ENCODE data around the gene ST3GAL3. TPM values are rescaled to one million over a fixed set of nuclear protein-coding genes. Genes with fewer than 3 reads are reported as not detected.

Gene ST3GAL3
- total RNA-seq, 1 experiment from 2014 or later, result 8.3 TPM

DNA sequence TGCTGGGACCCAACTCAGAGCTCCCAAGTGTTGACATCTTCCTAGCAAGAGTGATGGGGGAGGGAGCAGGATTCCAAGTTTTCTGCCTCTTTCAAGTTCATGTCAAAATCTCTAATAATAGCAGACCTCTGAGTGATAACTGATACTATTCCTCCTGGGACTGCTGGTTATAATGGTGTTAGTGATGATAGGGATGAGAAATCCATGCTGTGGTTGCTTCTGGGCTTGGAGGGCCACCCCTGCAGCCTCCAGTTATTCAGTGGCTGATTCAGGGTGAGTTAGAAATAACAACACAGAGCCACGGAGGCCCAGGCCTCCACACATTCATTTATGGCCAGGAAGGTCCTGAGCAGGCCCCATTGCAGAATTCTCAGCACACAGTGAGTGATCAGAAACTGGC, 185.7 kb downstream of the ST3GAL3 start:
- H3K4ac ChIP-seq (ENCODE audit: low read depth, low read length), result no peak overlapping the region
- no peak for TF ChIP-seq CTCF (conservative IDR thresholded peaks at IDR 0.05)
- H2BK5ac ChIP-seq (ENCODE audit: insufficient read length, low read length), result no peak overlapping the region
- no peak overlapping the region for H3K56ac ChIP-seq (ENCODE audit: insufficient read length, low read depth, low read length)
- no peak overlapping the region for H2BK120ac ChIP-seq (ENCODE audit: low read depth, low read length, poor library complexity, severe bottlenecking)
- no peak overlapping the region for H3T11ph ChIP-seq (ENCODE audit: low read length)
- H3K27ac Mint-ChIP-seq, result no peak overlapping the region
- no peaks in the 10 kb centered on the region for H3K23me2 ChIP-seq (ENCODE audit: insufficient read length, low read depth, low read length, poor library complexity, severe bottlenecking)
- no peak overlapping the region for H3K4me2 ChIP-seq (ENCODE audit: insufficient read depth, insufficient read length, low read length)
- no peak overlapping the region for H3K23ac ChIP-seq (ENCODE audit: insufficient read length, low read depth, low read length)
- no peaks in the 10 kb centered on the region for H3K9me3 Mint-ChIP-seq
- no peaks in the 10 kb centered on the region for H3K27me3 Mint-ChIP-seq (ENCODE audit: low read depth)
- H4K5ac ChIP-seq (ENCODE audit: insufficient read length, low read depth, low read length), result no peak overlapping the region
- no peak overlapping the region for H3K4me3 Mint-ChIP-seq
- no peak overlapping the region for H4K8ac ChIP-seq (replicated peaks; ENCODE audit: insufficient read length, low read depth, low read length)
- H2AK5ac ChIP-seq (ENCODE audit: insufficient read length, low read length), result no peak overlapping the region
- H3K18ac ChIP-seq (ENCODE audit: insufficient read length, low read depth, low read length), result no peak overlapping the region
- H3K27me3 ChIP-seq (ENCODE audit: insufficient read depth, low read length), result no peaks in the 10 kb centered on the region
- no peak overlapping the region for H3K27ac ChIP-seq (ENCODE audit: insufficient read length, low read depth, low read length)
- no peaks in the 10 kb centered on the region for H3K79me2 ChIP-seq (ENCODE audit: insufficient read depth, low read length)
- H2BK20ac ChIP-seq (ENCODE audit: low read depth, low read length, poor library complexity, severe bottlenecking), result no peak overlapping the region
- H3K4me1 Mint-ChIP-seq, result peaks cover 6 to 11% of the 10 kb centered on the region in 2 experiments
- H3K9me3 ChIP-seq (ENCODE audit: control insufficient read depth, low read depth, low read length), result no peaks in the 10 kb centered on the region
- no peak overlapping the region for H3K14ac ChIP-seq (ENCODE audit: insufficient read depth, low read length)
- 0 out of 2 replicates have a peak, but pooled peaks cover 2% of the 10 kb centered on the region for H3K4me1 ChIP-seq (ENCODE audit: insufficient read depth, low read length)
- no peak overlapping the region for H2BK15ac ChIP-seq (ENCODE audit: low read depth, low read length)
- no peak overlapping the region for H4K91ac ChIP-seq (ENCODE audit: insufficient read length, low read depth, low read length)
- H3K9ac ChIP-seq (ENCODE audit: extremely low read depth, insufficient read length, low read length), result no peak overlapping the region
- peaks cover 0 to 2% (median 0%) of the 10 kb centered on the region in 3 experiments; a peak in 2 of 7 replicates for H3K36me3 Mint-ChIP-seq (ENCODE audit: insufficient read depth in 1 of 3, low read depth in 3 of 3)
- no peak overlapping the region for H2BK12ac ChIP-seq (ENCODE audit: insufficient read length, low read depth, low read length)
- no peak overlapping the region for H2AFZ ChIP-seq (ENCODE audit: low read length)
- no peak for DNase-seq
- H3K79me1 ChIP-seq (ENCODE audit: insufficient read depth, low read depth, low read length, poor library complexity, severe bottlenecking), result no peaks in the 10 kb centered on the region
- no CpG with 5 or more reads among the region's 1 CpG for WGBS (ENCODE audit: extremely low coverage, insufficient read length, low lambda C conversion rate)
- H4K20me1 ChIP-seq (ENCODE audit: control insufficient read depth, insufficient read depth, insufficient read length), result no peaks in the 10 kb centered on the region
